GM12878 (cell line): ENCODE measurements around the gene MS4A1. TPM values are rescaled to one million over a fixed set of nuclear protein-coding genes. Genes with fewer than 3 reads are reported as not detected.
"Not testable (repeated sequence)": the region's sequence is repeated elsewhere in the genome, so short reads cannot be mapped to it uniquely, and the experiment has no call there.

Experiments
- ATAC-seq: fragments of 200-7000 bp; cut with Tn5 transposase; 3 replicates; pipeline ENCODE4 v1.9.1; 2020; ENCODE audit warnings: mild to moderate bottlenecking, moderate library complexity
- BruUV-seq: library from RNA; stranded (reverse); fragments of 400-500 nt; replicated peaks from 2 replicates; lab custom pipeline; 2021; lab: Mats Ljungman, UMichigan
- CTCF ChIA-PET: fragments of 300-600 bp; sonication (Branson Sonifier 250); formaldehyde crosslinking; extraction: SDS; loops from one replicate; lab custom pipeline; 2021; ENCODE audit warnings: inconsistent platforms; lab: Yijun Ruan, JAX
- POLR2A ChIA-PET: fragments of 350-600 bp; formaldehyde crosslinking; extraction: SDS; loops from one replicate; lab custom pipeline; 2021; ENCODE audit warnings: inconsistent platforms; lab: Charles Lee
- RAD21 ChIA-PET: fragments of 300-600 bp; sonication (Branson Sonifier 250); formaldehyde crosslinking; loops from one replicate; lab custom pipeline; 2023; ENCODE audit warnings: antibody characterized with exemption; ENCODE audit not compliant: unreplicated experiment; lab: Charles Lee
- SMC1A ChIA-PET: fragments of 300-600 bp; sonication (Branson Sonifier 250); formaldehyde crosslinking; loops from one replicate; lab custom pipeline; 2023; ENCODE audit not compliant: unreplicated experiment, uncharacterized antibody; lab: Charles Lee
- DNase-seq: peaks from one replicate; pipeline ENCODE4 v3.0.0-alpha.2; 2011; ENCODE audit warnings: low read depth, low spot score
- FAIRE-seq: peaks from 3 replicates; lab custom pipeline; 2011; peaks lifted over from hg19 to GRCh38; lab: Jason Lieb, UNC
- H2AFZ ChIP-seq: 2 replicates; pipeline ENCODE4 v1.6.0; 2011; ENCODE audit warnings: low read depth, low read length, control low read depth; ENCODE audit not compliant: control insufficient read depth
- H3K27ac ChIP-seq: 2 replicates; pipeline ENCODE4 v1.5.1; 2011; ENCODE audit warnings: control low read depth; ENCODE audit not compliant: control insufficient read depth, insufficient read depth
- H3K27me3 ChIP-seq, 2 experiments: replicated peaks in 1 of 2; 2 replicates each; pipeline versions ENCODE4 v1.6.0 to v1.6.1; 2011; ENCODE audit warnings: low read length in 1 of 2; ENCODE audit not compliant: control insufficient read depth in 2 of 2, insufficient read depth in 2 of 2
- H3K36me3 ChIP-seq, 2 experiments: 2 replicates each; pipeline ENCODE4 v1.5.1; 2011; ENCODE audit warnings: low read length in 1 of 2; ENCODE audit not compliant: control insufficient read depth in 2 of 2, insufficient read depth in 2 of 2
- H3K4me1 ChIP-seq: 2 replicates; pipeline ENCODE4 v1.6.1; 2011; ENCODE audit warnings: mild to moderate bottlenecking, low read length, moderate library complexity, mixed read lengths; ENCODE audit not compliant: control insufficient read depth, insufficient read depth
- H3K4me2 ChIP-seq: 2 replicates; pipeline ENCODE4 v1.6.0; 2011; ENCODE audit warnings: control low read depth; ENCODE audit not compliant: control insufficient read depth, insufficient read depth
- H3K4me3 ChIP-seq: fragments of 200-600 bp; sonication (generic); 2 replicates; pipeline ENCODE4 v1.5.1; 2016
- H3K79me2 ChIP-seq: 2 replicates; pipeline ENCODE4 v1.6.0; 2011; ENCODE audit warnings: low read length; ENCODE audit not compliant: control insufficient read depth, insufficient read depth
- H3K9ac ChIP-seq: 2 replicates; pipeline ENCODE4 v1.8.0; 2011; ENCODE audit warnings: low read length, control low read depth, mixed read lengths; ENCODE audit not compliant: control insufficient read depth, insufficient read depth
- H3K9me3 ChIP-seq: replicated peaks from 3 replicates; pipeline ENCODE4 v1.5.1; 2011; ENCODE audit warnings: mild to moderate bottlenecking, low read length; ENCODE audit not compliant: control insufficient read depth, insufficient read depth
- H4K20me1 ChIP-seq: 2 replicates; pipeline ENCODE4 v1.6.0; 2011; ENCODE audit not compliant: control insufficient read depth, insufficient read depth
- EZH2 ChIP-seq: IDR thresholded peaks from 2 replicates; pipeline ENCODE4 v1.6.1; 2012; ENCODE audit warnings: low read depth, mild to moderate bottlenecking, control low read depth, inconsistent platforms, low read length, borderline replicate concordance; ENCODE audit not compliant: control insufficient read depth
- NR2F1 ChIP-seq: fragments of 450-650 bp; conservative IDR thresholded peaks from 2 replicates; pipeline ENCODE4 v1.6.1; 2017; ENCODE audit warnings: mild to moderate bottlenecking
- WGBS: methylation state at CpG from one replicate; pipeline ENCODE4 v1.1.6; 2016; ENCODE audit warnings: low lambda C conversion rate; ENCODE audit not compliant: insufficient replicate concordance, insufficient coverage; ENCODE audit errors: missing lambda C conversion rate; 5-methylcytosine and 5-hydroxymethylcytosine counted together
- in situ Hi-C: fragments of 300-500 bp; cut with MboI; formaldehyde crosslinking; loops from 9 replicates; pipeline ENCODE4 v1.14.3; 2018; ENCODE audit warnings: mixed read lengths
- intact Hi-C: fragments of 100-400 bp; cut with micrococcal nuclease; formaldehyde crosslinking; loops from one replicate; pipeline ENCODE4 v1.14.2; 2022; ENCODE audit not compliant: unreplicated experiment
- polyA plus RNA-seq, 11 experiments: library from polyadenylated mRNA; depleted of rRNA in 4 of 11; unstranded in 6 of 11; stranded (reverse) in 5 of 11; fragments of >200 nt; fragmentation: Nextera tagmentation in 4 of 11; fragmentation: Illumina TruSeq in 1 of 11; extraction: Ambion mirVana in 4 of 11; extraction: Trizol in 1 of 11; gene quantifications; 1 replicate in 1 of 11; 2 replicates in 10 of 11; pipeline versions ENCODE4 v1.2.1 to v1.2.3, GENCODE V29; 2011 to 2016; ENCODE audit warnings: inconsistent platforms in 2 of 11, missing spikeins in 2 of 11, low read depth in 1 of 11
- total RNA-seq, 4 experiments: library from RNA; depleted of rRNA in 3 of 4; stranded (reverse); fragments of >200 nt in 3 of 4; fragmentation: Illumina TruSeq in 1 of 4; extraction: Trizol in 1 of 4; gene quantifications; 2 replicates each; pipeline versions ENCODE4 v1.2.1 to v1.2.3, GENCODE V29; 2013 to 2021

The MS4A1 gene
- total and polyA plus RNA-seq, 10 of the 15 experiments (the other 5 are each of a cell fraction or from before 2014, with no cell fraction given): 329 to 2,106 (median 687) TPM

DNA sequence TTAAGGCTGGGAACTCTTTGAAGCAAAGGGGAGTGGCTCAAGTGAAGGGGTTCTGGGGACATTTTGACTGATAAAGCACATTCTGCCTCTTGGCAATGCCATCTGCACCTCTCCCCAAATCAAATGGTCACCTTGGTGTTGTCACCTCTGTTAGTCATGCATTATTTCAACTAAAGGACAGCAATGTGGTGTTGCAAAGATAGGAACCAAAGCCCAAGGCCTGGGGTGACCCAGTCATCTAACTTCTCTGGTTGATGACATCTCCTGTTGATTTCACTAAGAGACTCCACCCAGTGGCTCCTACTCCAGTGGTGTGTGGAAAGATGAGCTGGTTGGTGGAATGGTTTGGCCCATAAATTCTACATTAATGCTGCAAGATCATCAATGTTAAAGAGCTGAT is 7.8 kb upstream of the MS4A1 start:
- CTCF ChIA-PET: interaction anchor here (0.9 kb wide), 1 partner anchor 12 kb away, joined by 3 read pairs; no protein-coding TSS in a partner anchor
- Histone ChIP-seq H4K20me1 (no peaks in the 10 kb centered on the region), H3K4me2 (no peak overlapping the region), H3K79me2 (no peaks in the 10 kb centered on the region), H3K27ac (no peak overlapping the region), H2AFZ (no peak overlapping the region; the same call in 1 of the 2 replicates), H3K4me1 (peaks cover 16% of the 10 kb centered on the region), H3K4me3 (no peak overlapping the region), H3K27me3 (no peaks in the 10 kb centered on the region), H3K9me3 (no peaks in the 10 kb centered on the region; the same call in 2 of the 3 replicates), H3K9ac (no peak overlapping the region), H3K36me3 (no peaks in the 10 kb centered on the region)
- TF ChIP-seq NR2F1 (no peak), EZH2 (no peak)
- no peak for FAIRE-seq
- SMC1A ChIA-PET: interaction anchor here (0.6 to 2.5 kb wide), 5 partner anchors 11 to 83 kb away, joined by 3 to 12 read pairs (median 3); partner anchors contain the start of gene MS4A7
- BruUV-seq: no TSS peak
- POLR2A ChIA-PET: interaction anchor here (1.2 kb wide), 1 partner anchor 55 kb away, joined by 3 read pairs; no protein-coding TSS in a partner anchor
- ATAC-seq: peak; percentile 34; the same call in 2 of the 3 replicates
- intact Hi-C loops: no loop called here
- in situ Hi-C loops: no loop called here
- DNase-seq: no peak
- RAD21 ChIA-PET: interaction anchor here (1.3 kb wide), 1 partner anchor 84 kb away, joined by 5 read pairs; no protein-coding TSS in a partner anchor

DNA sequence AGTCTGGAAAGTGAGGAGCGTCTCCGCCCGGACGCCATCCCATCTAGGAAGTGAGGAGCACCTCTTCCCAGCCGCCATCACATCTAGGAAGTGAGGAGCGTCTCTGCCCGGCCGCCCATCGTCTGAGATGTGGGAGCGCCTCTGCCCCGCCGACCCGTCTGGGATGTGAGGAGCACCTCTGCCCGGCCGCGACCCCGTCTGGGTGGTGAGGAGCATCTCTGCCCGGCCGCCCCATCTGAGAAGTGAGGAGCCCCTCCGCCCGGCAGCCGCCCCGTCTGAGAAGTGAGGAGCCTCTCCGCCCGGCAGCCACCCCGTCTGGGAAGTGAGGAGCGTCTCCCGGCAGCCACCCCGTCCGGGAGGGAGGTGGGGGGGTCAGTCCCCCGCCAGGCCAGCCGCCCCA is 4.5 kb upstream of the MS4A1 start:
- peaks cover 27% of the 10 kb centered on the region for H3K4me1 ChIP-seq
- H3K4me3 ChIP-seq, intact Hi-C loops, SMC1A ChIA-PET, POLR2A ChIA-PET, H3K9ac ChIP-seq, H3K27ac ChIP-seq, CTCF ChIA-PET, H3K36me3 ChIP-seq, H3K4me2 ChIP-seq, H2AFZ ChIP-seq, DNase-seq, RAD21 ChIA-PET, FAIRE-seq, H4K20me1 ChIP-seq, ATAC-seq, H3K9me3 ChIP-seq, BruUV-seq, H3K27me3 ChIP-seq, H3K79me2 ChIP-seq: not testable (repeated sequence)
- 97% methylated on average over 13 of the region's 32 CpGs for WGBS
- in situ Hi-C loops: loop anchor here (10.0 kb wide), 1 partner anchor 614 kb away; no protein-coding TSS in a partner anchor
